Mesothelial cell of epicardium (in vitro differentiated cells): Measurements from ENCODE around the gene SPANXA2. TPM values are rescaled to one million over a fixed set of nuclear protein-coding genes. Genes with fewer than 3 reads are reported as not detected.
"Not testable (repeated sequence)": the region's sequence is repeated elsewhere in the genome, so short reads cannot be mapped to it uniquely, and the experiment has no call there.

ENCODE experiments used
- DNase-seq, 2 experiments: peaks; one replicate each; pipeline ENCODE4 v3.0.0; 2021; ENCODE audit warnings: low spot score in 2 of 2; ENCODE audit not compliant: unreplicated experiment in 2 of 2
- H3K27ac Mint-ChIP-seq: 2 replicates; pipeline ENCODE4 v1.8.0; 2021; ENCODE audit warnings: mixed read lengths
- H3K27me3 Mint-ChIP-seq: 2 replicates; pipeline ENCODE4 v1.8.0; 2021; ENCODE audit warnings: low read depth, mixed read lengths
- H3K36me3 Mint-ChIP-seq: 2 replicates; pipeline ENCODE4 v1.8.0; 2021; ENCODE audit warnings: mixed read lengths
- H3K4me1 Mint-ChIP-seq: 2 replicates; pipeline ENCODE4 v1.8.0; 2021; ENCODE audit warnings: mixed read lengths
- H3K4me3 Mint-ChIP-seq: 2 replicates; pipeline ENCODE4 v1.8.0; 2021; ENCODE audit warnings: mild to moderate bottlenecking, moderate library complexity, mixed read lengths
- H3K9me3 Mint-ChIP-seq: 2 replicates; pipeline ENCODE4 v1.8.0; 2021; ENCODE audit warnings: mixed read lengths
- CTCF ChIP-seq: fragments of 200-600 bp; sonication (generic); IDR thresholded peaks from one replicate; pipeline ENCODE4 v1.5.0; 2021; ENCODE audit warnings: antibody characterized with exemption; ENCODE audit not compliant: unreplicated experiment
- total RNA-seq: library from RNA; stranded (reverse); gene quantifications from 3 replicates; pipeline ENCODE4 v1.2.1, GENCODE V29; 2021

Gene SPANXA2
- total RNA-seq: not detected in 3 replicates

- H3K9me3 Mint-ChIP-seq, H3K4me1 Mint-ChIP-seq, DNase-seq, H3K4me3 Mint-ChIP-seq, H3K36me3 Mint-ChIP-seq, H3K27ac Mint-ChIP-seq, H3K27me3 Mint-ChIP-seq: not testable (repeated sequence)
Measured at GRCh38 chrX:141589408-141589807, at the start of gene SPANXA2. TSS of gene SPANXA2 (plus strand) at chrX:141589708. CDS start at chrX:141589768, 60 bp downstream.

GRCh38 chrX:141542551-141542950, 47.0 kb upstream of the SPANXA2 start:
- H3K4me1 Mint-ChIP-seq, DNase-seq, H3K36me3 Mint-ChIP-seq, H3K27ac Mint-ChIP-seq, H3K9me3 Mint-ChIP-seq, H3K4me3 Mint-ChIP-seq, H3K27me3 Mint-ChIP-seq: not testable (repeated sequence)

- not testable (repeated sequence) for H3K9me3 Mint-ChIP-seq, H3K4me3 Mint-ChIP-seq, DNase-seq, H3K27me3 Mint-ChIP-seq, H3K27ac Mint-ChIP-seq, H3K36me3 Mint-ChIP-seq, H3K4me1 Mint-ChIP-seq
Measured at GRCh38 chrX:141584638-141585037, 4.9 kb upstream of the SPANXA2 start, which contains the start of gene SPANXA1. TSS of gene SPANXA1 (minus strand) at chrX:141584738. CDS start at chrX:141584678, 60 bp downstream.

GRCh38 chrX:141609111-141609510, 19.6 kb downstream of the SPANXA2 start:
- Mint-ChIP-seq H3K27me3 (no peaks in the 10 kb centered on the region), H3K36me3 (no peaks in the 10 kb centered on the region), H3K4me1 (no peaks in the 10 kb centered on the region), H3K9me3 (peaks cover 37% of the 10 kb centered on the region), H3K4me3 (no peak overlapping the region), H3K27ac (no peak overlapping the region)
- DNase-seq: no peak
- no peak for TF ChIP-seq CTCF

- DNase-seq: no peak
- no peaks in the 10 kb centered on the region for H3K36me3 Mint-ChIP-seq
- no peak overlapping the region for H3K4me3 Mint-ChIP-seq
- no peaks in the 10 kb centered on the region for H3K27me3 Mint-ChIP-seq
- peaks cover 42% of the 10 kb centered on the region for H3K9me3 Mint-ChIP-seq
- H3K27ac Mint-ChIP-seq: no peak overlapping the region
- H3K4me1 Mint-ChIP-seq: no peaks in the 10 kb centered on the region
- no peak for TF ChIP-seq CTCF
Measured at GRCh38 chrX:141619336-141619735, 29.8 kb downstream of the SPANXA2 start.

GRCh38 chrX:141632124-141632523, 42.6 kb downstream of the SPANXA2 start:
- H3K9me3 Mint-ChIP-seq: peaks cover 55% of the 10 kb centered on the region
- no peaks in the 10 kb centered on the region for H3K4me1 Mint-ChIP-seq
- no peaks in the 10 kb centered on the region for H3K27me3 Mint-ChIP-seq
- H3K27ac Mint-ChIP-seq: no peak overlapping the region
- H3K4me3 Mint-ChIP-seq: no peak overlapping the region
- no peaks in the 10 kb centered on the region for H3K36me3 Mint-ChIP-seq
- TF ChIP-seq CTCF: no peak
- DNase-seq: no peak

GRCh38 chrX:141638550-141638949, 49.0 kb downstream of the SPANXA2 start:
- H3K4me3 Mint-ChIP-seq: no peak overlapping the region
- TF ChIP-seq CTCF: no peak
- peaks cover 7% of the 10 kb centered on the region for H3K4me1 Mint-ChIP-seq
- peaks cover 39% of the 10 kb centered on the region for H3K9me3 Mint-ChIP-seq
- no peak for DNase-seq
- H3K27ac Mint-ChIP-seq: no peak overlapping the region
- H3K27me3 Mint-ChIP-seq: no peaks in the 10 kb centered on the region
- no peaks in the 10 kb centered on the region for H3K36me3 Mint-ChIP-seq

Other genes with a start within 250 kb of the SPANXA2 start
- gene SPANXA1, start 5.0 kb upstream of the SPANXA2 start, total RNA-seq: not detected in 3 replicates
- gene SPANXD, start 109.0 kb downstream of the SPANXA2 start, total RNA-seq: 0.36 to 0.82 TPM (median 0.58 TPM) in 3 replicates
- gene MAGEC3, start 248.6 kb downstream of the SPANXA2 start, total RNA-seq: 0.16 to 0.38 TPM (median 0.18 TPM) in 3 replicates